ENCODE results near the gene COQ8A.
"Not testable (repeated sequence)": the region's sequence is repeated elsewhere in the genome, so short reads cannot be mapped to it uniquely, and the experiment has no call there.

The COQ8A gene

GRCh38 chr1:226929260-226930111 is 10.6 kb upstream of the COQ8A start:
- DNase-seq: not testable (repeated sequence)

GRCh38 chr1:226934483-226935237 is 5.4 kb upstream of the COQ8A start:
- DNase-seq: no peak

- DNase-seq: no peak
These were observed 2.0 kb upstream of the COQ8A start for GRCh38 chr1:226937940-226938725.

GRCh38 chr1:226938903-226939437 is 1.1 kb upstream of the COQ8A start:
- DNase-seq: no peak

GRCh38 chr1:226939438-226940028 is 561 bp upstream of the COQ8A start:
- DNase-seq: peak; percentile 70

- no peak for DNase-seq
These were observed 643 bp downstream of the COQ8A start for GRCh38 chr1:226940806-226941067.

GRCh38 chr1:226942392-226942791 is 2.3 kb downstream of the COQ8A start:
- DNase-seq: no peak

- no peak for DNase-seq
These were observed 3.1 kb downstream of the COQ8A start for GRCh38 chr1:226943156-226943555.

- DNase-seq: no peak
These were observed 3.8 kb downstream of the COQ8A start for GRCh38 chr1:226943927-226944326.

GRCh38 chr1:226945106-226945857 is 5.2 kb downstream of the COQ8A start:
- no peak for DNase-seq

GRCh38 chr1:226945858-226946245 is 5.8 kb downstream of the COQ8A start:
- DNase-seq: no peak

GRCh38 chr1:226946285-226946684 is 6.2 kb downstream of the COQ8A start:
- DNase-seq: no peak

- no peak for DNase-seq
These were observed 6.7 kb downstream of the COQ8A start for GRCh38 chr1:226946841-226947240.

- DNase-seq: no peak
These were observed 8.0 kb downstream of the COQ8A start for GRCh38 chr1:226948051-226948450.

GRCh38 chr1:226948480-226948879 is 8.4 kb downstream of the COQ8A start:
- no peak for DNase-seq

- no peak for DNase-seq
These were observed 8.9 kb downstream of the COQ8A start for GRCh38 chr1:226948996-226949395.

- no peak for DNase-seq
These were observed 9.3 kb downstream of the COQ8A start for GRCh38 chr1:226949401-226949800.

- DNase-seq: no peak
These were observed 10.2 kb downstream of the COQ8A start for GRCh38 chr1:226950316-226950715.

- no peak for DNase-seq
These were observed 10.8 kb downstream of the COQ8A start for GRCh38 chr1:226950871-226951270.

GRCh38 chr1:226951286-226952117 is 11.4 kb downstream of the COQ8A start:
- no peak for DNase-seq

- DNase-seq: no peak
These were observed 12.0 kb downstream of the COQ8A start for GRCh38 chr1:226952118-226952441.

Data from CD4-positive, alpha-beta T cell treated with Interleukin-6 for 4 hours (primary cell).